ENCODE results near the gene CLSTN1. TPM values are rescaled to one million over a fixed set of nuclear protein-coding genes. Genes with fewer than 3 reads are reported as not detected.

The CLSTN1 gene
- total and polyA plus RNA-seq, 2 donors (not counting 1 experiment from before 2014, with no cell fraction given), result 34.9 to 81.4 TPM

DNA sequence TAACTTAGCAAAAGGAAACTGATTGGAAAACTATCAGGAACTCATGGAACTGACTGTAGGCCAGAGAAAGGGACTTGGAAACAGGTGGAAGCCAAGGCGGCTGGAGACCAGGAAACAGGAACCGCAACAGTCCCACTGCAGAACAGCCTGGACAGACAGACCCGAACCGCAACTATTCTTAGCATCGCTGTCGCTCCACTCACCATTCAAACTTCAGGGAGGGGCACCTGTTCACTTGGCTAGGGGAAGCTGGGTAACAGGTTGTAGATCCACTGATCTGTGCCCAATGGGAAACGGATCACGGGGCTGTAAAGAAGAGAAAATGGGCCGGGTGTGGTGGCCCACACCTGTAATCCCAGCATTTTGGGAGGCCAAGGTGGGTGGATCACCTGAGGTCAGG, 61.9 kb downstream of the CLSTN1 start:
- no peaks in the 10 kb centered on the region for H3K9me3 ChIP-seq (ENCODE audit: control extremely low read depth in 1 of 3, control insufficient read depth in 2 of 3, insufficient read depth in 1 of 3, low read length in 2 of 3)
- no peaks in the 10 kb centered on the region for H3K4me1 ChIP-seq (ENCODE audit: control insufficient read depth in 2 of 2, insufficient read depth in 2 of 2, low read length in 2 of 2)
- ATAC-seq (ENCODE audit: low read depth) (no peak), DNase-seq (no peak)
- Mint-ChIP-seq H3K9me3 (ENCODE audit: insufficient read depth) (no peaks in the 10 kb centered on the region), H3K4me1 (peaks cover 3% of the 10 kb centered on the region), H3K4me3 (no peak overlapping the region), H3K27me3 (no peaks in the 10 kb centered on the region), H3K27ac (no peak overlapping the region)
- H3K36me3 ChIP-seq (replicated peaks in 1 of 2; ENCODE audit: control extremely low read depth in 1 of 2, control insufficient read depth in 1 of 2, extremely low read depth in 1 of 2, insufficient read depth in 2 of 2, low read length in 1 of 2), result peaks cover 0 to 9% of the 10 kb centered on the region in 2 experiments
- no peak overlapping the region for H3K27ac ChIP-seq (ENCODE audit: low read length in 2 of 2)
- 91% methylated on average over 5 of the region's 9 CpGs for WGBS (ENCODE audit: insufficient coverage)
- intact Hi-C loops (cut with micrococcal nuclease), result no loop called here
- ChIA-PET POLR2A (no interaction called here), CTCF (interaction anchor here (1.2 kb wide), 1 partner anchor 23 kb away, joined by 3 read pairs; no protein-coding TSS in a partner anchor)
- H3K9ac ChIP-seq (ENCODE audit: low read length), result no peak overlapping the region
- H3K27me3 ChIP-seq (replicated peaks in 1 of 4; ENCODE audit: control extremely low read depth in 1 of 4, control insufficient read depth in 3 of 4, insufficient read depth in 4 of 4, low read length in 3 of 4), result no peaks in the 10 kb centered on the region
- peaks cover 91% of the 10 kb centered on the region for H3K79me2 ChIP-seq (ENCODE audit: control insufficient read depth, insufficient read depth, low read length)
- no peak overlapping the region for H3K4me2 ChIP-seq (replicated peaks; ENCODE audit: low read depth, low read length, poor library complexity, severe bottlenecking)
- H2AFZ ChIP-seq (ENCODE audit: insufficient read depth, low read depth, low read length, poor library complexity, severe bottlenecking), result no peak overlapping the region
- TF ChIP-seq, protein P1, sequence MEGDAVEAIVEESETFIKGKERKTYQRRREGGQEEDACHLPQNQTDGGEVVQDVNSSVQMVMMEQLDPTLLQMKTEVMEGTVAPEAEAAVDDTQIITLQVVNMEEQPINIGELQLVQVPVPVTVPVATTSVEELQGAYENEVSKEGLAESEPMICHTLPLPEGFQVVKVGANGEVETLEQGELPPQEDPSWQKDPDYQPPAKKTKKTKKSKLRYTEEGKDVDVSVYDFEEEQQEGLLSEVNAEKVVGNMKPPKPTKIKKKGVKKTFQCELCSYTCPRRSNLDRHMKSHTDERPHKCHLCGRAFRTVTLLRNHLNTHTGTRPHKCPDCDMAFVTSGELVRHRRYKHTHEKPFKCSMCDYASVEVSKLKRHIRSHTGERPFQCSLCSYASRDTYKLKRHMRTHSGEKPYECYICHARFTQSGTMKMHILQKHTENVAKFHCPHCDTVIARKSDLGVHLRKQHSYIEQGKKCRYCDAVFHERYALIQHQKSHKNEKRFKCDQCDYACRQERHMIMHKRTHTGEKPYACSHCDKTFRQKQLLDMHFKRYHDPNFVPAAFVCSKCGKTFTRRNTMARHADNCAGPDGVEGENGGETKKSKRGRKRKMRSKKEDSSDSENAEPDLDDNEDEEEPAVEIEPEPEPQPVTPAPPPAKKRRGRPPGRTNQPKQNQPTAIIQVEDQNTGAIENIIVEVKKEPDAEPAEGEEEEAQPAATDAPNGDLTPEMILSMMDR (IDR thresholded peaks at IDR 0.05), result no peak
- no peak for TF ChIP-seq EZH2 (IDR thresholded peaks at IDR 0.05; ENCODE audit: borderline replicate concordance, insufficient read depth, low read depth, low read length, poor library complexity, severe bottlenecking)
- H3K4me3 ChIP-seq (ENCODE audit: control extremely low read depth in 1 of 5, extremely low read depth in 1 of 5, insufficient read depth in 1 of 5, low read depth in 2 of 5, low read length in 4 of 5), result no peak overlapping the region
- H4K20me1 ChIP-seq (ENCODE audit: control insufficient read depth, insufficient read depth, low read length, poor library complexity, severe bottlenecking), result peaks cover 62% of the 10 kb centered on the region

DNA sequence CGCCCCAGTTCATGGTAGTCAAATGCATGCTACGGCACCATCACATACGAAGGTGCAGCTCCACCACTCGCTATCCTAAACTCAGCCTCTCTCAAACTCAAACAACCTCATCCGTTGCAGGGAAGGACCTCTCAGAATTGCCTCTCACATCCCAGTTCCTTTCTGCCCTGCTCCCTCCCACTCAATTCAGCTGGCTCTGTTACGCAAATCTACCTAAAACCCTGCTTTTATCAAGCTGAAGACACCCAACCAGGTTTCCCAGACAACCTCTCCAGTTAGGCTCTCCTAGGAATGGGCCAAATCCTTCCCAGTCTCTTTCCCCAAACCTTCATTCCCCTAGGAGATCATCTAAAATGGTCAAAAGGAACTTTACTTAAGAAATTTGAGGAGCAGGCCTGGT, 62.9 kb downstream of the CLSTN1 start:
- Histone ChIP-seq H3K27me3 (replicated peaks in 1 of 4; ENCODE audit: control extremely low read depth in 1 of 4, control insufficient read depth in 3 of 4, insufficient read depth in 4 of 4, low read length in 3 of 4) (no peaks in the 10 kb centered on the region), H3K4me2 (replicated peaks; ENCODE audit: low read depth, low read length, poor library complexity, severe bottlenecking) (no peak overlapping the region), H3K9me3 (ENCODE audit: control extremely low read depth in 1 of 3, control insufficient read depth in 2 of 3, insufficient read depth in 1 of 3, low read length in 2 of 3) (no peaks in the 10 kb centered on the region), H4K20me1 (ENCODE audit: control insufficient read depth, insufficient read depth, low read length, poor library complexity, severe bottlenecking) (peaks cover 59% of the 10 kb centered on the region), H3K9ac (ENCODE audit: low read length) (no peak overlapping the region), H3K27ac (ENCODE audit: low read length in 2 of 2) (no peak overlapping the region), H3K36me3 (replicated peaks in 1 of 2; ENCODE audit: control extremely low read depth in 1 of 2, control insufficient read depth in 1 of 2, extremely low read depth in 1 of 2, insufficient read depth in 2 of 2, low read length in 1 of 2) (peaks cover 0 to 6% of the 10 kb centered on the region in 2 experiments), H2AFZ (ENCODE audit: insufficient read depth, low read depth, low read length, poor library complexity, severe bottlenecking) (no peak overlapping the region), H3K4me3 (ENCODE audit: control extremely low read depth in 1 of 5, extremely low read depth in 1 of 5, insufficient read depth in 1 of 5, low read depth in 2 of 5, low read length in 4 of 5) (no peak overlapping the region), H3K4me1 (ENCODE audit: control insufficient read depth in 2 of 2, insufficient read depth in 2 of 2, low read length in 2 of 2) (no peaks in the 10 kb centered on the region), H3K79me2 (ENCODE audit: control insufficient read depth, insufficient read depth, low read length) (peaks cover 83% of the 10 kb centered on the region)
- intact Hi-C loops (cut with micrococcal nuclease), result no loop called here
- H3K4me3 Mint-ChIP-seq, result no peak overlapping the region
- peaks cover 1% of the 10 kb centered on the region for H3K4me1 Mint-ChIP-seq
- ATAC-seq (ENCODE audit: low read depth) (no peak), DNase-seq (no peak)
- POLR2A ChIA-PET, result no interaction called here
- CTCF ChIA-PET, result interaction anchor here (0.6 to 1.2 kb wide), 2 partner anchors 24 to 35 kb away, joined by 3 read pairs; no protein-coding TSS in a partner anchor
- no peak overlapping the region for H3K27ac Mint-ChIP-seq
- no peaks in the 10 kb centered on the region for H3K27me3 Mint-ChIP-seq
- 100% methylated on average over 5 of the region's 6 CpGs for WGBS (ENCODE audit: insufficient coverage)
- TF ChIP-seq, protein P1 (IDR thresholded peaks at IDR 0.05), result no peak
- TF ChIP-seq EZH2 (IDR thresholded peaks at IDR 0.05; ENCODE audit: borderline replicate concordance, insufficient read depth, low read depth, low read length, poor library complexity, severe bottlenecking), result no peak
- H3K9me3 Mint-ChIP-seq (ENCODE audit: insufficient read depth), result no peaks in the 10 kb centered on the region

Data from B cell (primary cell).